Upper lobe of right lung (tissue), 1 donor: ENCODE results near the gene DLX2. TPM values are rescaled to one million over a fixed set of nuclear protein-coding genes. Genes with fewer than 3 reads are reported as not detected.

ENCODE experiments used
- ATAC-seq: fragments of 200-7000 bp; cut with Tn5 transposase; one replicate; pipeline ENCODE4 v1.9.1; 2020; ENCODE audit warnings: mild to moderate bottlenecking, moderate library complexity
- DNase-seq: peaks from one replicate; pipeline ENCODE4 v3.0.0-alpha.2; 2020
- H3K27ac ChIP-seq: fragments of 200-600 bp; one replicate; pipeline ENCODE4 v1.8.0; 2022
- H3K27me3 ChIP-seq: fragments of 200-600 bp; one replicate; pipeline ENCODE4 v1.8.0; 2022; ENCODE audit warnings: mild to moderate bottlenecking
- H3K36me3 ChIP-seq: fragments of 200-600 bp; one replicate; pipeline ENCODE4 v1.8.0; 2022
- H3K4me1 ChIP-seq: fragments of 200-600 bp; one replicate; pipeline ENCODE4 v1.8.0; 2022
- H3K4me3 ChIP-seq: fragments of 200-600 bp; one replicate; pipeline ENCODE4 v1.8.0; 2022; ENCODE audit warnings: mild to moderate bottlenecking
- H3K9me3 ChIP-seq: fragments of 200-600 bp; one replicate; pipeline ENCODE4 v1.8.0; 2022
- intact Hi-C: fragments of 100-400 bp; cut with DNase I; formaldehyde crosslinking; loops from one replicate; pipeline ENCODE4 v1.11.0; 2022
- total RNA-seq: library from RNA; stranded (reverse); fragmentation: NEBNext Ultra II Directional; extraction: Animal tissue kit (Norgen Biotek cat#: 25700); gene quantifications from one replicate; pipeline ENCODE4 v1.2.1, GENCODE V29; 2021
- TF ChIP-seq, protein P1 (sequence below): fragments of 200-600 bp; IDR thresholded peaks from one replicate; pipeline ENCODE4 v1.8.0; 2022; ENCODE audit warnings: antibody characterized with exemption
- donor health status: DM: no; HTN: yes; CAD: no; lungs with severe emphysema.

DLX2 gene
- total RNA-seq, 1 donor from 2014 or later: not detected

- intact Hi-C loops: no loop called here
- H3K27me3 ChIP-seq: peaks cover 100% of the 10 kb centered on the region
- no peak overlapping the region for H3K27ac ChIP-seq
- DNase-seq (no peak), ATAC-seq (peak; percentile 2)
- peaks cover 44% of the 10 kb centered on the region for H3K4me1 ChIP-seq
- H3K36me3 ChIP-seq: no peaks in the 10 kb centered on the region
- peak overlapping the region; percentile 39 for H3K4me3 ChIP-seq
- TF ChIP-seq, protein P1, sequence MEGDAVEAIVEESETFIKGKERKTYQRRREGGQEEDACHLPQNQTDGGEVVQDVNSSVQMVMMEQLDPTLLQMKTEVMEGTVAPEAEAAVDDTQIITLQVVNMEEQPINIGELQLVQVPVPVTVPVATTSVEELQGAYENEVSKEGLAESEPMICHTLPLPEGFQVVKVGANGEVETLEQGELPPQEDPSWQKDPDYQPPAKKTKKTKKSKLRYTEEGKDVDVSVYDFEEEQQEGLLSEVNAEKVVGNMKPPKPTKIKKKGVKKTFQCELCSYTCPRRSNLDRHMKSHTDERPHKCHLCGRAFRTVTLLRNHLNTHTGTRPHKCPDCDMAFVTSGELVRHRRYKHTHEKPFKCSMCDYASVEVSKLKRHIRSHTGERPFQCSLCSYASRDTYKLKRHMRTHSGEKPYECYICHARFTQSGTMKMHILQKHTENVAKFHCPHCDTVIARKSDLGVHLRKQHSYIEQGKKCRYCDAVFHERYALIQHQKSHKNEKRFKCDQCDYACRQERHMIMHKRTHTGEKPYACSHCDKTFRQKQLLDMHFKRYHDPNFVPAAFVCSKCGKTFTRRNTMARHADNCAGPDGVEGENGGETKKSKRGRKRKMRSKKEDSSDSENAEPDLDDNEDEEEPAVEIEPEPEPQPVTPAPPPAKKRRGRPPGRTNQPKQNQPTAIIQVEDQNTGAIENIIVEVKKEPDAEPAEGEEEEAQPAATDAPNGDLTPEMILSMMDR: no peak
- H3K9me3 ChIP-seq: no peaks in the 10 kb centered on the region
Observed at GRCh38 chr2:172094294-172095145, 8.2 kb downstream of the DLX2 start.

GRCh38 chr2:172093416-172094293 is 9.0 kb downstream of the DLX2 start:
- Histone ChIP-seq H3K27me3 (peaks cover 100% of the 10 kb centered on the region), H3K27ac (no peak overlapping the region), H3K9me3 (no peaks in the 10 kb centered on the region), H3K4me1 (peaks cover 35% of the 10 kb centered on the region), H3K4me3 (no peak overlapping the region), H3K36me3 (no peaks in the 10 kb centered on the region)
- intact Hi-C loops: no loop called here
- no peak for ATAC-seq
- DNase-seq: no peak
- TF ChIP-seq, protein P1: no peak

DNA sequence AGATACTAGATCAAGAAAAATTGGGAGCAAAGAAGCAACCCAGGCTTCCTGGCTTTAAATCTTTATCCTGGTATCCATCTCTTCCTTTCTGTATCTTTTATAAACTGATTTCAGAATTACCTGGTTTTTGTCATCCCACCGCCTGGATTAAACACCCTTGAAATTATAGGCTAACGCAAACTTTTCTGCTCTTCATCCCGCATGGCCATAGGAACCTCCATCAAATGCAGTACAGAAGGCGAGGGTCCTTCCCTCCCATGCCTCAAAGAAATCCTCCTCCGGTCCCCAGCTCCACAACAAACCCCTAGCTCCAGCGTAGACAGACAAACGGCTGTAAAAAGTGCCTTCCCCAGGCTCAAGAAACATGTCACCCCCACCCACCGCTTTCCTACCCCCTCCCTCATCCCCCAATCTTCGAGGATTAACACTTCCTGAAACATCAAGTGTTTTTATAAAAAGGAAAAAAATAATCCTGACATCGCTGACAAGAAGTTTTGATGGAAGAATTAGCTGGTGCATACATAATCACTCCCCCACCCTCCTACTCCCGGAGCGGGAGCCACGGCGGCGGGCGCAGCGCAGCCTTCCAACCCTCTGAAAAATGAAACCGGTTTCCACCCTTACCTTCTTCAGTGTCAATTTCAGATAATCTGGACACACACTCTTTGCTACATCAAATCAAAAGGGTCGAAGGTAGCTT is 9.8 kb downstream of the DLX2 start:
- H3K4me3 ChIP-seq: no peak overlapping the region
- TF ChIP-seq, protein P1: no peak
- H3K27ac ChIP-seq: no peak overlapping the region
- intact Hi-C loops: no loop called here
- H3K4me1 ChIP-seq: peaks cover 34% of the 10 kb centered on the region
- no peaks in the 10 kb centered on the region for H3K9me3 ChIP-seq
- H3K36me3 ChIP-seq: no peaks in the 10 kb centered on the region
- ATAC-seq (no peak), DNase-seq (no peak)
- peaks cover 100% of the 10 kb centered on the region for H3K27me3 ChIP-seq

DNA sequence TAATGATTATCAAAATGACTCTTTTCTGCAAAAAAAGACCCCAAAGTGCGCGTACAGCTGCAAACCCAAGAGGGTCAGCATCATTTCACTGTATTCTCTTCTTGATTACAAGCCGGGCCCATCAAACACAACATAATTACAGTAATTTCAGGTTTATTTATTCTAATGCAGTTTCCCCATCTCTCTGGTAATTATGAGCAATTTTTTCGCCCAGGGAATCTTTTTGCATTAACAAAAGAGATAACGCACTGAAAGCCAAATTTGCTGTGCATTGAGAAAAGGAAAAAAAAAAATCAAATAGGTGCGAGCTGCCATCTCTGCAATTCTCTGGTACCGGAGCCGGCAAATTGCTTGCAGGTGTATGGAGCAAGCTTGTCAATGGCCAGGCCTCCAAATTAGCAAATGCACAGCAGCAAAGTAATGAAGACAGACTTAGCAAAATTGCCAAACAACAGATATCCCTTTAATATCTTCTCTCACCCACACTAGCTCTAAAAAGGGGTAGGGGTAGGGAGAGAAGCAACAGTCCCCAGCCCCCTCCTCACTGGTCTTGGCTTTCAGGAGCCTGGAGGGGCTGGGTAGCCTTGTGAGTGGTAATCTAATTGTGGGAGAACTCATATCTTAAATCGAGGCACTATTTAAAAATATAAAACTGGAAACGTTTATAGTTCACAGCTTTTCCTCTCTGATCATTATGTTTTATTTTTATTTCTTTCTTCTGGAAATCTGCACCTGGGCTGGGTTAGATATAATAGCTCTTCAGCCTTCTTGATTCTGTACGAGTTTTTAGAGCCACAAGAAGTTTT is 10.7 kb downstream of the DLX2 start:
- ATAC-seq (no peak), DNase-seq (no peak)
- Histone ChIP-seq H3K27ac (no peak overlapping the region), H3K4me1 (peaks cover 30% of the 10 kb centered on the region), H3K9me3 (no peaks in the 10 kb centered on the region), H3K36me3 (no peaks in the 10 kb centered on the region), H3K4me3 (no peak overlapping the region), H3K27me3 (peaks cover 100% of the 10 kb centered on the region)
- intact Hi-C loops: no loop called here
- TF ChIP-seq, protein P1: no peak
